ENCODE data around the gene LMF1. TPM values are rescaled to one million over a fixed set of nuclear protein-coding genes. Genes with fewer than 3 reads are reported as not detected.

LMF1 gene
- total and polyA plus RNA-seq, 12 donors, result 5.1 to 15.4 (median 7.6) TPM

DNA sequence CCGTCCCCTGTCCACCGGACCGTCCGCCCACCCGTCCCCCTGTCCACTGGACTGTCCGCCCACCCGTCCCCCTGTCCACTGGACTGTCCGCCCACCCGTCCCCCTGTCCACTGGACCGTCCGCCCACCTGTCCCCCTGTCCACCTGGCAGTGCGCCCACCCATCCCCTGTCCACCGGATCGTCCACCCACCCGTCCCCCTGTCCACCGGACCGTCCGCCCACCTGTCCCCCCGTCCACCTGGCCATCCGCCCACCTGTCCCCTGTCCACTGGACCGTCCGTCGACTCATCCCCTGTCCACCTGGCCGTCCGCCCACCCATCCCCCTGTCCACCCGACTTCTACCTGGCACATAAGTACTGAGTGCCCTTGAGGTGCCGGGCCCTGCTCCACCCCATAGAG lies 76.6 kb downstream of the LMF1 start:
- TF ChIP-seq, protein P1, sequence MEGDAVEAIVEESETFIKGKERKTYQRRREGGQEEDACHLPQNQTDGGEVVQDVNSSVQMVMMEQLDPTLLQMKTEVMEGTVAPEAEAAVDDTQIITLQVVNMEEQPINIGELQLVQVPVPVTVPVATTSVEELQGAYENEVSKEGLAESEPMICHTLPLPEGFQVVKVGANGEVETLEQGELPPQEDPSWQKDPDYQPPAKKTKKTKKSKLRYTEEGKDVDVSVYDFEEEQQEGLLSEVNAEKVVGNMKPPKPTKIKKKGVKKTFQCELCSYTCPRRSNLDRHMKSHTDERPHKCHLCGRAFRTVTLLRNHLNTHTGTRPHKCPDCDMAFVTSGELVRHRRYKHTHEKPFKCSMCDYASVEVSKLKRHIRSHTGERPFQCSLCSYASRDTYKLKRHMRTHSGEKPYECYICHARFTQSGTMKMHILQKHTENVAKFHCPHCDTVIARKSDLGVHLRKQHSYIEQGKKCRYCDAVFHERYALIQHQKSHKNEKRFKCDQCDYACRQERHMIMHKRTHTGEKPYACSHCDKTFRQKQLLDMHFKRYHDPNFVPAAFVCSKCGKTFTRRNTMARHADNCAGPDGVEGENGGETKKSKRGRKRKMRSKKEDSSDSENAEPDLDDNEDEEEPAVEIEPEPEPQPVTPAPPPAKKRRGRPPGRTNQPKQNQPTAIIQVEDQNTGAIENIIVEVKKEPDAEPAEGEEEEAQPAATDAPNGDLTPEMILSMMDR (IDR thresholded peaks at IDR 0.05), result no peak
- Histone ChIP-seq H3K9me3 (no peaks in the 10 kb centered on the region), H3K4me1 (peaks cover 0 to 11% (median 8%) of the 10 kb centered on the region in 9 donors), H3K36me3 (peaks cover 0 to 9% (median 0%) of the 10 kb centered on the region in 9 donors), H3K27me3 (no peaks in the 10 kb centered on the region), H3K4me3 (no peak overlapping the region), H3K27ac (no peak overlapping the region)
- intact Hi-C loops (cut with DNase I), result loop anchor here in 2 of 10 donors (10.0 kb wide), 2 partner anchors 61 to 111 kb away; no protein-coding TSS in a partner anchor
- ATAC-seq (no peak), DNase-seq (peak; percentile 22 to 38)
- 81 to 83% methylated on average over 25 to 27 of the region's 27 CpGs for WGBS, 2 donors

DNA sequence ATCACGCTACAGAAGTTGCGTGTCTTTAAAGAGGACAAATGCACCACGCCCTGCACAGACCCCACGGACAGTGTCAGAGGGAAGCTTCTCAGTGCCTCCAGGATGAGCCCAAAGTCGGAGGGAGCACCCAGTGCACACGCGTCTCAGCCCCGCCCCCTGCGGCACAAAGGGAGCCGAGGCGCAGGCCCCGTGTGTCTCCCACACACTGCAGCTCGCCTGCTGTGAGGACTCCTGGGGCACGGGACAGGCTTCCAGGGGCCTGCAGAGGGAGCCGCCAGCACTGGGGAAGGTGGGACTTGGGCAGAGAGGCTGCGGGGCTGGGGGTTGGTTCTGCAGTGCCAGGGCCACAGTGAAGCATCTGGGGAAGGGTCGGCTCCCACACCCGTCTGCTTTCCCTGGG lies 77.4 kb downstream of the LMF1 start:
- Histone ChIP-seq H3K4me1 (peaks cover 0 to 11% (median 8%) of the 10 kb centered on the region in 9 donors), H3K36me3 (peaks cover 0 to 11% (median 0%) of the 10 kb centered on the region in 9 donors), H3K27ac (no peak overlapping the region), H3K4me3 (no peak overlapping the region), H3K27me3 (no peaks in the 10 kb centered on the region), H3K9me3 (no peaks in the 10 kb centered on the region)
- intact Hi-C loops (cut with DNase I), result loop anchor here in 2 of 10 donors (10.0 kb wide), 2 partner anchors 61 to 111 kb away; no protein-coding TSS in a partner anchor
- 88% methylated on average over 18 of the region's 18 CpGs for WGBS, 2 donors
- DNase-seq (no peak), ATAC-seq (no peak)
- TF ChIP-seq, protein P1 (IDR thresholded peaks at IDR 0.05), result no peak

DNA sequence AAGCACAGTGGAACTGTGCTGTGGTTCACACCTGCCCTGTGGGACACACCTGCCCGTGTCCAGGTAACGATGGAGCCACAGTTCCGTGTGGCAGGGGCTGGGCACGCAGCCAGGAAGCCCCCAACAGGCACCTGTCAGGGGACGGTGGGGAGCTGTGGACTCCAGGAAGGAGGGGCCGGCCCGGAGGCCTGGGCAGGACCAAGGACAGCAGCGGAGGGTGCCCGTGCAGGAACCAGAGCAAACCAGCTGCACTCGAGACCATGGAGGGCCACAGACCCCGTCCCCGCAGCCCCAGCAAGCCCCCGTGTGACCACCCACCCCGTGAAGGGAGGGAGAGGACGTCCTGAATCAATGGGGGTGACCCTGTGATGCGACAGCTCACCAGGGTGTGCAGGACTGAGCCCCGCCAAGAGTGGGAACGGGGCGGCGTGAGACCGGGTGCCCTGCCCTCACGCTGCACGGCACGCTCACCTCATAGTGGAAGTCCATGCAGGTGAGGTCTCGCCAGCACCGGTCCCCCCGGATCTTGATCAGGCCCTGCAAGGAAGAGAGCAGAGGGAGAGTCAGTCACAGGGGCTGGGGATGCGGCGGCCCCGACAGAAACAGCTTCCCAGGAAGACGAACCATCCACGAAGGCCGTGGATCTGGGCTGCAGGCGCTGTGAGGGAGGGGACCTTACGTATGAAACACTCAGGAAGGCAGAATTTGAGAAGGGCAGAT lies 78.1 kb downstream of the LMF1 start:
- Histone ChIP-seq H3K27ac (no peak overlapping the region), H3K9me3 (no peaks in the 10 kb centered on the region), H3K36me3 (peaks cover 0 to 14% (median 0%) of the 10 kb centered on the region in 9 donors), H3K4me1 (peaks cover 0 to 11% (median 8%) of the 10 kb centered on the region in 9 donors), H3K4me3 (no peak overlapping the region), H3K27me3 (no peaks in the 10 kb centered on the region)
- intact Hi-C loops (cut with DNase I), result loop anchor here in 2 of 10 donors (10.0 kb wide), 2 partner anchors 62 to 112 kb away; no protein-coding TSS in a partner anchor
- 82 to 85% methylated on average over 35 of the region's 35 CpGs for WGBS, 2 donors
- DNase-seq (no peak), ATAC-seq (peak in 1 of 8 donors; percentile 14)
- TF ChIP-seq, protein P1 (IDR thresholded peaks at IDR 0.05), result no peak

DNA sequence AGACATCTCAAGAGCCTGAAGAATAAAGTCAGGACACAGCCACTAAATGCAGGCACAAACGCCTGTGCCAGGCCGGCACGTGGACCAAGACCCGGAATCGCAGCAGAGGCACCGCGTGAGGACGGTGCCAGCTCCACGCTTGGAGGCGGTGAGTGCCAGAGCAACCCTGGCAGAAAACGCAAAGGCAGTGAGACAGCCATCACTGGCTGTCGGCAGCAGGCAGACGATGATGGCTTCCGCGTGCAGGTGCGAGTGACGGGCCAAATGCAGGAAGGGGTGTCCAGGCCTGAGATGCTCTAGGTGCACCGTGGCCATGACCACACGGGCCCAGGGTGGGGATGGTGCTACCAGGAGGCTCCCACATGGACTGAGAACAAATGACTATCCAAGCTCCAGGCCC lies 78.8 kb downstream of the LMF1 start:
- ATAC-seq (no peak), DNase-seq (no peak)
- peaks cover 0 to 14% (median 0%) of the 10 kb centered on the region in 9 donors for H3K36me3 ChIP-seq
- intact Hi-C loops (cut with DNase I), result loop anchor here in 2 of 10 donors (10.0 kb wide), 2 partner anchors 63 to 113 kb away; no protein-coding TSS in a partner anchor
- peaks cover 0 to 11% (median 8%) of the 10 kb centered on the region in 9 donors for H3K4me1 ChIP-seq
- TF ChIP-seq, protein P1 (IDR thresholded peaks at IDR 0.05), result no peak
- H3K4me3 ChIP-seq, result no peak overlapping the region
- no peaks in the 10 kb centered on the region for H3K9me3 ChIP-seq
- 91 to 97% methylated on average over 19 of the region's 19 CpGs for WGBS, 2 donors
- H3K27me3 ChIP-seq, result no peaks in the 10 kb centered on the region
- H3K27ac ChIP-seq, result no peak overlapping the region

All from heart right ventricle (tissue), 16 donors.